ENCODE data around the gene TMEM101. TPM values are rescaled to one million over a fixed set of nuclear protein-coding genes. Genes with fewer than 3 reads are reported as not detected.

TMEM101 gene
- total and polyA plus RNA-seq, 4 donors: 28.7 to 43.5 (median 33.1) TPM

DNA sequence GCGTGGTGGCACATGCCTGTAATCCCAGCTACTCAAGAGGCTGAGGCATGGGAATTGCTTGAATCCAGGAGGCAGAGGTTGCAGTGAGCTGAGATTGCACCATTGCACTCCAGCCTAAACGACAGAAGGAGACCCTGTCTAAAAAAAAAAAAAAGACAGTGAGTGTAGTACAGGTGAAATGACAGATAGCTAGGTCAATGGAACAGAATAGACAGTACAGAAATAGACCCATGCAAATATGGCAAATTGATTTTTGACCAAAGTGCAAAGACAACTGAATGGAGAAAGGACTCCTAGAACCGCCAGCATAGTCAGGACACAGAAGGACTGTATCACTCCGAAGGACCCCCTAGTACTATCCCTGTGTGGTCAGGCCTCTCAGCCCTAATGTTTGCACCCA, 44.4 kb downstream of the TMEM101 start:
- H3K27me3 ChIP-seq (ENCODE audit: control insufficient read depth in 3 of 3, insufficient read depth in 3 of 3, low read length in 2 of 3): no peaks in the 10 kb centered on the region
- no peak overlapping the region for H3K27ac ChIP-seq (ENCODE audit: low read depth in 1 of 2, low read length in 1 of 2)
- peaks cover 0 to 8% (median 0%) of the 10 kb centered on the region in 5 donors for H3K4me1 ChIP-seq (ENCODE audit: control insufficient read depth in 5 of 5, insufficient read depth in 5 of 5, low read length in 5 of 5)
- H3K9ac ChIP-seq (ENCODE audit: insufficient read depth in 1 of 2, low read length in 2 of 2): no peak overlapping the region
- 77 to 87% methylated on average over 4 of the region's 4 CpGs for WGBS, 2 donors
- no peak for ATAC-seq (ENCODE audit: insufficient read depth, low FRiP score)
- no peak overlapping the region for H3K4me3 ChIP-seq
- H3K9me3 ChIP-seq (ENCODE audit: control insufficient read depth in 4 of 4, insufficient read depth in 3 of 4, low read length in 3 of 4): no peaks in the 10 kb centered on the region
- H3K36me3 ChIP-seq (ENCODE audit: control insufficient read depth in 4 of 4, insufficient read depth in 4 of 4, low read length in 4 of 4): no peaks in the 10 kb centered on the region
- DNase-seq: no peak
- TF ChIP-seq, protein P1, sequence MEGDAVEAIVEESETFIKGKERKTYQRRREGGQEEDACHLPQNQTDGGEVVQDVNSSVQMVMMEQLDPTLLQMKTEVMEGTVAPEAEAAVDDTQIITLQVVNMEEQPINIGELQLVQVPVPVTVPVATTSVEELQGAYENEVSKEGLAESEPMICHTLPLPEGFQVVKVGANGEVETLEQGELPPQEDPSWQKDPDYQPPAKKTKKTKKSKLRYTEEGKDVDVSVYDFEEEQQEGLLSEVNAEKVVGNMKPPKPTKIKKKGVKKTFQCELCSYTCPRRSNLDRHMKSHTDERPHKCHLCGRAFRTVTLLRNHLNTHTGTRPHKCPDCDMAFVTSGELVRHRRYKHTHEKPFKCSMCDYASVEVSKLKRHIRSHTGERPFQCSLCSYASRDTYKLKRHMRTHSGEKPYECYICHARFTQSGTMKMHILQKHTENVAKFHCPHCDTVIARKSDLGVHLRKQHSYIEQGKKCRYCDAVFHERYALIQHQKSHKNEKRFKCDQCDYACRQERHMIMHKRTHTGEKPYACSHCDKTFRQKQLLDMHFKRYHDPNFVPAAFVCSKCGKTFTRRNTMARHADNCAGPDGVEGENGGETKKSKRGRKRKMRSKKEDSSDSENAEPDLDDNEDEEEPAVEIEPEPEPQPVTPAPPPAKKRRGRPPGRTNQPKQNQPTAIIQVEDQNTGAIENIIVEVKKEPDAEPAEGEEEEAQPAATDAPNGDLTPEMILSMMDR (IDR thresholded peaks at IDR 0.05; ENCODE audit: control extremely low read depth, extremely low read depth): no peak

DNA sequence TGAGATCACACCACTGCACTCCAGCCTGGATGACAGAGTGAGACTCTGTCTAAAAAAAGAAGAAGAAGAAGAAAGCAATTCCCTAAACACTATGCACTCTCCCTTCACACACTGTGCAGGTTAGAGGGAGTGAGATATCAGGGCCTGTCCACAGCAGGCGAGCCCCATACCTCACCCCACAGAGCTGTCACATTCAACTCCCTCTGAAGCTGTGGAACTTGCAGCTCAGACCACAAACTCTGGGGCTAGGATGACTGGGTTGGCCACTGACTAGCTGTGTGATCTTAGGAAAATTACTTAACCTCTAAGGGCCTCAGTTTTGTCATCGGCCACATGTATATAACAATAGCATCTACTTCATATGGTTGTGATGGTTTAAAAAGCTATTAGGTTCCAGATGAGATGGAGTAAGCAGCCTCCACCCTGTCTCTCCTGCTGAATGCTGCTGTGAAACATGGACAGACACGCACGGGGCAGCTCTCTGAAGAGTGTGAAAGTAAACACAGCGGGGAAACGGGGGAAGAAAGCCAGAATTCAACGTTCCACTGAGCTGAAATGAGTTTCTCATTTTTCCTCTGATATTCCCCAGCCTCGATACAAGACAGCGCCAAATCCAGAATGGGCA, 47.4 kb downstream of the TMEM101 start:
- Histone ChIP-seq H3K27me3 (ENCODE audit: control insufficient read depth in 3 of 3, insufficient read depth in 3 of 3, low read length in 2 of 3) (peaks cover 0 to 4% (median 0%) of the 10 kb centered on the region in 3 donors), H3K9ac (ENCODE audit: insufficient read depth in 1 of 2, low read length in 2 of 2) (peak overlapping the region in 1 of 2 donors; percentile 58), H3K4me1 (ENCODE audit: control insufficient read depth in 5 of 5, insufficient read depth in 5 of 5, low read length in 5 of 5) (peaks cover 0 to 8% (median 0%) of the 10 kb centered on the region in 5 donors), H3K27ac (ENCODE audit: low read depth in 1 of 2, low read length in 1 of 2) (no peak overlapping the region), H3K4me3 (no peak overlapping the region), H3K36me3 (ENCODE audit: control insufficient read depth in 4 of 4, insufficient read depth in 4 of 4, low read length in 4 of 4) (no peaks in the 10 kb centered on the region), H3K9me3 (ENCODE audit: control insufficient read depth in 4 of 4, insufficient read depth in 3 of 4, low read length in 3 of 4) (no peaks in the 10 kb centered on the region)
- TF ChIP-seq, protein P1 (IDR thresholded peaks at IDR 0.05; ENCODE audit: control extremely low read depth, extremely low read depth): no peak
- DNase-seq: peak in 2 of 3 donors; percentile 21 to 29
- ATAC-seq (ENCODE audit: insufficient read depth, low FRiP score): no peak
- WGBS, 2 donors: 54 to 68% methylated on average over 9 of the region's 9 CpGs

DNA sequence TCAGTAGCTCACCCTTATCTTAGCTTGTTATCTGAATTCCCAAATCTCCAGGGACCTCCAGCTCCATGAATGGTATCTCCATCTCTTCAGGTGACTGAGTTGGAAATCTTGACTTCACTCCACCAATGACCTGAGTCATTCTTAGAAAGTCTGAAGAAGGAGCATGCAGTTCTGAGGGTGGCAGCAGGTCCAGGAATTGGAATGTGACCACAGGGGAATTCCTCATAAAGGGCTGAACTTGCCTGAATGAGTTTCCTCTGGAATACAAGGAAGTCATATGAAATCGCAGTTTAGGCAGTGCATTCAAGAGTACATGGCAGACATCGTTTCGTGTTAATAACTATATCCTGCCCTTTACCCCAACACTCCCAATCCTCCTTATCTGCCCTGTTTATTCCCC, 48.5 kb downstream of the TMEM101 start:
- H3K27me3 ChIP-seq (ENCODE audit: control insufficient read depth in 3 of 3, insufficient read depth in 3 of 3, low read length in 2 of 3): peaks cover 0 to 7% (median 0%) of the 10 kb centered on the region in 3 donors

More for the DNA sequence above, 48.5 kb downstream of the TMEM101 start:
- ATAC-seq (ENCODE audit: insufficient read depth, low FRiP score): no peak
- WGBS, 2 donors: 55 to 63% methylated on average over 3 of the region's 3 CpGs
- Histone ChIP-seq H3K9me3 (ENCODE audit: control insufficient read depth in 4 of 4, insufficient read depth in 3 of 4, low read length in 3 of 4) (no peaks in the 10 kb centered on the region), H3K9ac (ENCODE audit: insufficient read depth in 1 of 2, low read length in 2 of 2) (no peak overlapping the region), H3K4me1 (ENCODE audit: control insufficient read depth in 5 of 5, insufficient read depth in 5 of 5, low read length in 5 of 5) (peaks cover 0 to 8% (median 0%) of the 10 kb centered on the region in 5 donors), H3K36me3 (ENCODE audit: control insufficient read depth in 4 of 4, insufficient read depth in 4 of 4, low read length in 4 of 4) (no peaks in the 10 kb centered on the region), H3K27ac (ENCODE audit: low read depth in 1 of 2, low read length in 1 of 2) (no peak overlapping the region), H3K4me3 (no peak overlapping the region)
- DNase-seq: no peak
- TF ChIP-seq, protein P1 (IDR thresholded peaks at IDR 0.05; ENCODE audit: control extremely low read depth, extremely low read depth): no peak

Data from lung (tissue), 12 donors.